Glutamatergic neuron (in vitro differentiated cells): ENCODE results near the gene FAM229B. TPM values are rescaled to one million over a fixed set of nuclear protein-coding genes. Genes with fewer than 3 reads are reported as not detected.

Source experiments
- DNase-seq: peaks from one replicate; pipeline ENCODE4 v3.0.0; 2022
- H3K27ac Mint-ChIP-seq: one replicate; pipeline ENCODE4 v1.8.0; 2020; ENCODE audit warnings: mild to moderate bottlenecking, mixed read lengths, inconsistent platforms; ENCODE audit not compliant: unreplicated experiment
- H3K27me3 Mint-ChIP-seq: one replicate; pipeline ENCODE4 v1.8.0; 2020; ENCODE audit warnings: mild to moderate bottlenecking, moderate library complexity, mixed read lengths, inconsistent platforms; ENCODE audit not compliant: unreplicated experiment
- H3K36me3 Mint-ChIP-seq: one replicate; pipeline ENCODE4 v1.8.0; 2020; ENCODE audit warnings: mild to moderate bottlenecking, mixed read lengths, inconsistent platforms; ENCODE audit not compliant: unreplicated experiment
- H3K4me1 Mint-ChIP-seq: one replicate; pipeline ENCODE4 v1.8.0; 2020; ENCODE audit warnings: mild to moderate bottlenecking, low read depth, mixed read lengths, inconsistent platforms; ENCODE audit not compliant: unreplicated experiment
- H3K4me3 Mint-ChIP-seq: one replicate; pipeline ENCODE4 v1.8.0; 2020; ENCODE audit warnings: mild to moderate bottlenecking, mixed read lengths, inconsistent platforms; ENCODE audit not compliant: unreplicated experiment
- H3K9me3 Mint-ChIP-seq: one replicate; pipeline ENCODE4 v1.8.0; 2020; ENCODE audit warnings: mild to moderate bottlenecking, moderate library complexity, mixed read lengths, inconsistent platforms; ENCODE audit not compliant: unreplicated experiment
- CTCF ChIP-seq: fragments of 200-600 bp; sonication (generic); IDR thresholded peaks from one replicate; pipeline ENCODE4 v1.5.0; 2021; ENCODE audit not compliant: partially characterized antibody, unreplicated experiment
- total RNA-seq: library from RNA; stranded (reverse); fragmentation: NEBNext Ultra II Directional; extraction: Animal tissue kit (Norgen Biotek cat#: 25700); gene quantifications from one replicate; pipeline ENCODE4 v1.2.1, GENCODE V29; 2021; ENCODE audit not compliant: unreplicated experiment

FAM229B gene
- total RNA-seq, 1 donor from 2014 or later: 20.3 TPM

GRCh38 chr6:112113431-112113830 is 26.0 kb downstream of the FAM229B start:
- Mint-ChIP-seq H3K4me3 (no peak overlapping the region), H3K27me3 (no peaks in the 10 kb centered on the region), H3K4me1 (no peaks in the 10 kb centered on the region), H3K9me3 (peaks cover 2% of the 10 kb centered on the region), H3K36me3 (no peaks in the 10 kb centered on the region), H3K27ac (no peak overlapping the region)
- DNase-seq: no peak
- no peak for TF ChIP-seq CTCF

- H3K4me1 Mint-ChIP-seq: no peaks in the 10 kb centered on the region
- H3K4me3 Mint-ChIP-seq: no peak overlapping the region
- H3K36me3 Mint-ChIP-seq: no peaks in the 10 kb centered on the region
- no peak for TF ChIP-seq CTCF
- DNase-seq: no peak
- H3K9me3 Mint-ChIP-seq: peaks cover 2% of the 10 kb centered on the region
- no peaks in the 10 kb centered on the region for H3K27me3 Mint-ChIP-seq
- no peak overlapping the region for H3K27ac Mint-ChIP-seq
Measured at GRCh38 chr6:112113918-112114317, 26.5 kb downstream of the FAM229B start.

- Mint-ChIP-seq H3K27ac (no peak overlapping the region), H3K36me3 (no peaks in the 10 kb centered on the region), H3K27me3 (no peaks in the 10 kb centered on the region), H3K4me3 (no peak overlapping the region), H3K9me3 (peaks cover 2% of the 10 kb centered on the region), H3K4me1 (no peaks in the 10 kb centered on the region)
- DNase-seq: no peak
- no peak for TF ChIP-seq CTCF
Measured at GRCh38 chr6:112114577-112115223, 27.3 kb downstream of the FAM229B start.

- no peaks in the 10 kb centered on the region for H3K4me1 Mint-ChIP-seq
- H3K9me3 Mint-ChIP-seq: peaks cover 2% of the 10 kb centered on the region
- H3K4me3 Mint-ChIP-seq: no peak overlapping the region
- TF ChIP-seq CTCF: no peak
- H3K27me3 Mint-ChIP-seq: no peaks in the 10 kb centered on the region
- no peak for DNase-seq
- H3K36me3 Mint-ChIP-seq: no peaks in the 10 kb centered on the region
- no peak overlapping the region for H3K27ac Mint-ChIP-seq
Measured at GRCh38 chr6:112116221-112116620, 28.8 kb downstream of the FAM229B start.

GRCh38 chr6:112117554-112117953 is 30.2 kb downstream of the FAM229B start:
- TF ChIP-seq CTCF: no peak
- no peak for DNase-seq
- no peaks in the 10 kb centered on the region for H3K27me3 Mint-ChIP-seq
- peaks cover 2% of the 10 kb centered on the region for H3K9me3 Mint-ChIP-seq
- H3K36me3 Mint-ChIP-seq: no peaks in the 10 kb centered on the region
- no peak overlapping the region for H3K27ac Mint-ChIP-seq
- no peak overlapping the region for H3K4me3 Mint-ChIP-seq
- no peaks in the 10 kb centered on the region for H3K4me1 Mint-ChIP-seq
